Activated CD8-positive, alpha-beta memory T cell treated with anti-CD3 and anti-CD28 coated beads, Interleukin-2, amount 10 ng/mL, durations not matched to agents 7 days and 5 days (primary cell): ENCODE measurements around the gene SKIL. TPM values are rescaled to one million over a fixed set of nuclear protein-coding genes. Genes with fewer than 3 reads are reported as not detected.
A peak's percentile ranks its signal among the peaks of the same experiment; 100 is the strongest.

Experiments
- ATAC-seq: fragments of 150-1000 bp; cut with Tn5 transposase; one replicate; pipeline ENCODE4 v1.10.0; 2021; ENCODE audit warnings: moderate library complexity
- CTCF ChIA-PET: fragments of 350-600 bp; sonication (Branson Sonifier 250); formaldehyde crosslinking; loops from one replicate; lab custom pipeline; 2021; ENCODE audit warnings: antibody characterized with exemption; lab: Charles Lee
- DNase-seq: peaks from one replicate; pipeline ENCODE4 v3.0.0-alpha.2; 2020
- H3K27ac Mint-ChIP-seq: one replicate; pipeline ENCODE4 v1.8.0; 2021; ENCODE audit warnings: mild to moderate bottlenecking, mixed read lengths
- H3K27me3 Mint-ChIP-seq: one replicate; pipeline ENCODE4 v1.8.0; 2021; ENCODE audit warnings: mixed read lengths
- H3K36me3 Mint-ChIP-seq: one replicate; pipeline ENCODE4 v1.8.0; 2021; ENCODE audit warnings: mild to moderate bottlenecking, mixed read lengths
- H3K4me1 Mint-ChIP-seq: one replicate; pipeline ENCODE4 v1.8.0; 2021; ENCODE audit warnings: mixed read lengths
- H3K4me3 Mint-ChIP-seq: one replicate; pipeline ENCODE4 v1.8.0; 2021; ENCODE audit warnings: mild to moderate bottlenecking, moderate library complexity, mixed read lengths
- H3K9me3 Mint-ChIP-seq: one replicate; pipeline ENCODE4 v1.8.0; 2022; ENCODE audit warnings: low read depth, mixed read lengths
- total RNA-seq, 2 experiments: library from RNA; stranded (reverse); gene quantifications; one replicate each; pipeline ENCODE4 v1.2.3, GENCODE V29; 2021

SKIL gene
- total RNA-seq, 2 experiments from 2014 or later = 13.9 to 20.9 TPM

- ATAC-seq (peak; percentile 57), DNase-seq (peak; percentile 67)
- H3K4me3 Mint-ChIP-seq = peak overlapping the region; percentile 68
- H3K27me3 Mint-ChIP-seq = no peaks in the 10 kb centered on the region
- H3K9me3 Mint-ChIP-seq = no peaks in the 10 kb centered on the region
- peaks cover 35% of the 10 kb centered on the region for H3K4me1 Mint-ChIP-seq
- CTCF ChIA-PET = interaction anchor here (1.0 to 2.1 kb wide), 6 partner anchors 14 to 311 kb away, joined by 3 to 10 read pairs (median 4); partner anchors contain the start of gene PRKCI
- H3K27ac Mint-ChIP-seq = peak overlapping the region; percentile 76
- H3K36me3 Mint-ChIP-seq = peaks cover 17% of the 10 kb centered on the region
Measured at GRCh38 chr3:170356596-170357175, 829 bp upstream of the SKIL start.

- CTCF ChIA-PET = interaction anchor here (0.8 to 2.1 kb wide), 5 partner anchors 11 to 453 kb away, joined by 3 to 10 read pairs (median 3); partner anchors contain the start of gene PRKCI
- peaks cover 20% of the 10 kb centered on the region for H3K36me3 Mint-ChIP-seq
- ATAC-seq (peak; percentile 18), DNase-seq (peak; percentile 78)
- peaks cover 2% of the 10 kb centered on the region for H3K9me3 Mint-ChIP-seq
- H3K27me3 Mint-ChIP-seq = no peaks in the 10 kb centered on the region
- H3K4me3 Mint-ChIP-seq = peak overlapping the region; percentile 86
- peaks cover 35% of the 10 kb centered on the region for H3K4me1 Mint-ChIP-seq
- peak overlapping the region; percentile 82 for H3K27ac Mint-ChIP-seq
Measured at GRCh38 chr3:170358042-170359010, 811 bp downstream of the SKIL start.

- ATAC-seq (no peak), DNase-seq (no peak)
- Mint-ChIP-seq H3K27me3 (no peaks in the 10 kb centered on the region), H3K36me3 (peaks cover 23% of the 10 kb centered on the region), H3K4me3 (peak overlapping the region; percentile 86), H3K9me3 (peaks cover 2% of the 10 kb centered on the region), H3K4me1 (peaks cover 33% of the 10 kb centered on the region), H3K27ac (no peak overlapping the region)
- CTCF ChIA-PET = interaction anchor here (0.8 to 1.6 kb wide), 2 partner anchors 10 to 188 kb away, joined by 3 to 4 read pairs; no protein-coding TSS in a partner anchor
Measured at GRCh38 chr3:170359178-170359704, 1.7 kb downstream of the SKIL start.

GRCh38 chr3:170360466-170360865, 3.0 kb downstream of the SKIL start:
- CTCF ChIA-PET = no interaction called here
- no peaks in the 10 kb centered on the region for H3K27me3 Mint-ChIP-seq

GRCh38 chr3:170360916-170361315, 3.4 kb downstream of the SKIL start:
- no peaks in the 10 kb centered on the region for H3K27me3 Mint-ChIP-seq
- H3K4me1 Mint-ChIP-seq = peaks cover 34% of the 10 kb centered on the region

More at GRCh38 chr3:170360466-170360865, 3.0 kb downstream of the SKIL start:
- peaks cover 2% of the 10 kb centered on the region for H3K9me3 Mint-ChIP-seq
- H3K36me3 Mint-ChIP-seq = peaks cover 30% of the 10 kb centered on the region
- DNase-seq (no peak), ATAC-seq (no peak)
- H3K4me3 Mint-ChIP-seq = no peak overlapping the region
- H3K4me1 Mint-ChIP-seq = peaks cover 37% of the 10 kb centered on the region
- H3K27ac Mint-ChIP-seq = no peak overlapping the region

GRCh38 chr3:170361711-170362110, 4.2 kb downstream of the SKIL start:
- Mint-ChIP-seq H3K4me3 (no peak overlapping the region), H3K27ac (no peak overlapping the region)
- CTCF ChIA-PET = no interaction called here

More at GRCh38 chr3:170360916-170361315, 3.4 kb downstream of the SKIL start:
- CTCF ChIA-PET = no interaction called here
- DNase-seq (no peak), ATAC-seq (no peak)
- H3K4me3 Mint-ChIP-seq = no peak overlapping the region
- no peak overlapping the region for H3K27ac Mint-ChIP-seq
- H3K9me3 Mint-ChIP-seq = peaks cover 2% of the 10 kb centered on the region
- H3K36me3 Mint-ChIP-seq = peaks cover 30% of the 10 kb centered on the region

GRCh38 chr3:170363471-170363994, 6.0 kb downstream of the SKIL start:
- CTCF ChIA-PET = no interaction called here
- H3K27me3 Mint-ChIP-seq = no peaks in the 10 kb centered on the region
- ATAC-seq (no peak), DNase-seq (no peak)
- no peak overlapping the region for H3K27ac Mint-ChIP-seq
- H3K9me3 Mint-ChIP-seq = peaks cover 2% of the 10 kb centered on the region
- peaks cover 25% of the 10 kb centered on the region for H3K4me1 Mint-ChIP-seq
- peaks cover 33% of the 10 kb centered on the region for H3K36me3 Mint-ChIP-seq
- H3K4me3 Mint-ChIP-seq = no peak overlapping the region

More at GRCh38 chr3:170361711-170362110, 4.2 kb downstream of the SKIL start:
- Mint-ChIP-seq H3K36me3 (peaks cover 33% of the 10 kb centered on the region), H3K9me3 (peaks cover 2% of the 10 kb centered on the region), H3K4me1 (peaks cover 28% of the 10 kb centered on the region), H3K27me3 (no peaks in the 10 kb centered on the region)
- no peak for DNase-seq
- no peak for ATAC-seq

GRCh38 chr3:170364965-170365364, 7.5 kb downstream of the SKIL start:
- no peak for DNase-seq
- no peak overlapping the region for H3K4me3 Mint-ChIP-seq
- no peak for ATAC-seq
- H3K4me1 Mint-ChIP-seq = peaks cover 16% of the 10 kb centered on the region
- no peaks in the 10 kb centered on the region for H3K27me3 Mint-ChIP-seq
- CTCF ChIA-PET = no interaction called here
- no peak overlapping the region for H3K27ac Mint-ChIP-seq
- peaks cover 29% of the 10 kb centered on the region for H3K36me3 Mint-ChIP-seq
- peaks cover 2% of the 10 kb centered on the region for H3K9me3 Mint-ChIP-seq

- peaks cover 10% of the 10 kb centered on the region for H3K4me1 Mint-ChIP-seq
- CTCF ChIA-PET = no interaction called here
- H3K27ac Mint-ChIP-seq = no peak overlapping the region
- H3K9me3 Mint-ChIP-seq = no peaks in the 10 kb centered on the region
- ATAC-seq (no peak), DNase-seq (no peak)
- peaks cover 17% of the 10 kb centered on the region for H3K36me3 Mint-ChIP-seq
- H3K27me3 Mint-ChIP-seq = no peaks in the 10 kb centered on the region
- no peak overlapping the region for H3K4me3 Mint-ChIP-seq
Measured at GRCh38 chr3:170367797-170368196, 10.3 kb downstream of the SKIL start.

- DNase-seq = no peak
Measured at GRCh38 chr3:170368921-170369320, 11.4 kb downstream of the SKIL start.

GRCh38 chr3:170372190-170372879, 14.8 kb downstream of the SKIL start:
- Mint-ChIP-seq H3K27ac (no peak overlapping the region), H3K4me3 (no peak overlapping the region), H3K36me3 (peaks cover 4% of the 10 kb centered on the region), H3K9me3 (no peaks in the 10 kb centered on the region), H3K4me1 (peaks cover 6% of the 10 kb centered on the region), H3K27me3 (no peaks in the 10 kb centered on the region)
- ATAC-seq = peak; percentile 23
- DNase-seq = no peak
- CTCF ChIA-PET = no interaction called here

More at GRCh38 chr3:170368921-170369320, 11.4 kb downstream of the SKIL start:
- Mint-ChIP-seq H3K9me3 (no peaks in the 10 kb centered on the region), H3K36me3 (peaks cover 14% of the 10 kb centered on the region), H3K27me3 (no peaks in the 10 kb centered on the region), H3K27ac (no peak overlapping the region), H3K4me1 (peaks cover 10% of the 10 kb centered on the region), H3K4me3 (no peak overlapping the region)
- no peak for ATAC-seq
- CTCF ChIA-PET = interaction anchor here (1.1 kb wide), 2 partner anchors 10 to 180 kb away, joined by 3 read pairs; no protein-coding TSS in a partner anchor

- ATAC-seq (no peak), DNase-seq (no peak)
- H3K36me3 Mint-ChIP-seq = peaks cover 26% of the 10 kb centered on the region
- no peak overlapping the region for H3K4me3 Mint-ChIP-seq
- no peak overlapping the region for H3K27ac Mint-ChIP-seq
- H3K4me1 Mint-ChIP-seq = peaks cover 1% of the 10 kb centered on the region
- CTCF ChIA-PET = interaction anchor here (0.6 kb wide), 1 partner anchor 126 kb away, joined by 4 read pairs; no protein-coding TSS in a partner anchor
- H3K27me3 Mint-ChIP-seq = no peaks in the 10 kb centered on the region
- no peaks in the 10 kb centered on the region for H3K9me3 Mint-ChIP-seq
Measured at GRCh38 chr3:170383567-170383966, 26.1 kb downstream of the SKIL start.
